ENCODE results near the gene TCTN2. TPM values are rescaled to one million over a fixed set of nuclear protein-coding genes. Genes with fewer than 3 reads are reported as not detected.

TCTN2 gene
- total RNA-seq, 1 experiment from 2014 or later = 12.1 TPM

DNA sequence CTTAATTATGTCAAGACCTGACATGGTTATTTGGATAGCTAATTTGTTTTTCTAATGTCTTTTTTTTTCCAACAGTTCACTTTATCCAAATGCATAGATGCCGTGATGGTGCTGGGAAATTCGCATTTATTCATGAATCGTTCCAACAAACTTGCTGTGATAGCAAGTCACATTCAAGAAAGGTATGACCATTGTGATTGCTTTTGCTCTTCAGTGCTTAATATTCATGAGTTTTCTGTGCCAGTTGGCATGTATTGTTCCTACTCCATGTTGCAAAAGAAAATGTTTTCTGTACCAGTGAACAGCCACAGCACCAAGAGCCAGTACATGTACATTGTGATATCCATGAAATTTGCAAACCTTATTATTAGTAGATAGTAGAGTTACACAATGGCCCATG is 25.5 kb upstream of the TCTN2 start (continued):
- TF ChIP-seq CTCF (IDR thresholded peaks at IDR 0.05 in 2 of 3, conservative IDR thresholded peaks at IDR 0.05 in 1 of 3; ENCODE audit: borderline replicate concordance in 1 of 3, insufficient read depth in 1 of 3, low read depth in 2 of 3, low read length in 2 of 3) (no peak), ZFX (IDR thresholded peaks at IDR 0.05) (no peak), ELF1 (IDR thresholded peaks at IDR 0.05; ENCODE audit: borderline replicate concordance, low read depth) (no peak), EZH2phosphoT487 (IDR thresholded peaks at IDR 0.05; ENCODE audit: borderline replicate concordance) (no peak), ZNF274 (IDR thresholded peaks at IDR 0.05; ENCODE audit: low read depth, low read length) (no peak), FOSL1 (IDR thresholded peaks at IDR 0.05; ENCODE audit: low read depth) (no peak)

GRCh38 chr12:123645878-123646277 is 25.0 kb upstream of the TCTN2 start:
- ChIA-PET POLR2A (no interaction called here), CTCF (no interaction called here), RAD21 (ENCODE audit: low non-redundant PET in 1 of 2, low total read pairs in 2 of 2, uncharacterized antibody in 2 of 2, unreplicated experiment in 2 of 2) (no interaction called here)
- DNase-seq (ENCODE audit: low read depth, low spot score) (no peak), ATAC-seq (no peak)
- H3K9me3 ChIP-seq (ENCODE audit: control insufficient read depth in 1 of 2, insufficient read depth in 1 of 2, low read depth in 1 of 2, low read length in 2 of 2) = no peaks in the 10 kb centered on the region
- H3K27me3 ChIP-seq (ENCODE audit: insufficient read depth, low read length) = no peaks in the 10 kb centered on the region
- intact Hi-C loops (cut with micrococcal nuclease) = no loop called here
- no peaks in the 10 kb centered on the region for H3K4me1 ChIP-seq (ENCODE audit: control insufficient read depth in 1 of 2, insufficient read depth in 2 of 2, low read length in 2 of 2)
- no peak overlapping the region for H3K27ac ChIP-seq (ENCODE audit: low read depth, low read length)
- H2AFZ ChIP-seq (ENCODE audit: low read depth, low read length, poor library complexity, severe bottlenecking) = no peak overlapping the region
- no peak overlapping the region for H3K4me3 ChIP-seq (replicated peaks in 1 of 2; ENCODE audit: low read depth in 1 of 2, low read length in 2 of 2)
- BruUV-seq (replicated peaks) = no TSS peak
- no peaks in the 10 kb centered on the region for H3K9me2 ChIP-seq (ENCODE audit: insufficient read depth)
- no peak overlapping the region for H3K9ac ChIP-seq (ENCODE audit: low read length)
- peaks cover 32 to 60% of the 10 kb centered on the region in 2 experiments; a peak in 3 of 4 replicates for H3K36me3 ChIP-seq (ENCODE audit: control insufficient read depth in 1 of 2, insufficient read depth in 2 of 2, low read length in 2 of 2)
- H3K79me2 ChIP-seq (ENCODE audit: insufficient read depth, low read length) = peaks cover 56% of the 10 kb centered on the region
- no peak overlapping the region for H3K4me2 ChIP-seq (ENCODE audit: low read length)
- no peak for TF ChIP-seq CEBPB (IDR thresholded peaks at IDR 0.05; ENCODE audit: low read depth)
- no peaks in the 10 kb centered on the region for H4K20me1 ChIP-seq (ENCODE audit: insufficient read depth)

GRCh38 chr12:123648401-123648800 is 22.5 kb upstream of the TCTN2 start:
- TF ChIP-seq POLR2A (IDR thresholded peaks at IDR 0.05; ENCODE audit: borderline replicate concordance, extremely low read depth, insufficient read depth, insufficient read length) (no peak), FOSL1 (IDR thresholded peaks at IDR 0.05; ENCODE audit: low read depth) (no peak), ZNF274 (IDR thresholded peaks at IDR 0.05; ENCODE audit: low read depth, low read length) (no peak), EZH2 (IDR thresholded peaks at IDR 0.05) (no peak), POLR2AphosphoS5 (IDR thresholded peaks at IDR 0.05; ENCODE audit: low read depth, low read length) (no peak), RAD21 (IDR thresholded peaks at IDR 0.05; ENCODE audit: low read depth) (no peak), TCF7L2 (IDR thresholded peaks at IDR 0.05; ENCODE audit: borderline replicate concordance, extremely low read depth, insufficient read depth, insufficient read length) (no peak), YY1 (IDR thresholded peaks at IDR 0.05; ENCODE audit: extremely low read depth, insufficient replicate concordance, low read depth, low read length) (no peak), EGR1 (IDR thresholded peaks at IDR 0.05; ENCODE audit: low read depth) (no peak), ZFX (IDR thresholded peaks at IDR 0.05) (no peak), SRF (IDR thresholded peaks at IDR 0.05; ENCODE audit: low read depth) (no peak)
- TF ChIP-seq, protein P1, sequence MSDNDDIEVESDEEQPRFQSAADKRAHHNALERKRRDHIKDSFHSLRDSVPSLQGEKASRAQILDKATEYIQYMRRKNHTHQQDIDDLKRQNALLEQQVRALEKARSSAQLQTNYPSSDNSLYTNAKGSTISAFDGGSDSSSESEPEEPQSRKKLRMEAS (IDR thresholded peaks at IDR 0.05) = no peak
- TF ChIP-seq, protein P2, sequence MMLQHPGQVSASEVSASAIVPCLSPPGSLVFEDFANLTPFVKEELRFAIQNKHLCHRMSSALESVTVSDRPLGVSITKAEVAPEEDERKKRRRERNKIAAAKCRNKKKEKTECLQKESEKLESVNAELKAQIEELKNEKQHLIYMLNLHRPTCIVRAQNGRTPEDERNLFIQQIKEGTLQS (IDR thresholded peaks at IDR 0.05) = no peak
- DNase-seq (ENCODE audit: low read depth, low spot score) (no peak), ATAC-seq (no peak)
- no peaks in the 10 kb centered on the region for H3K27me3 ChIP-seq (ENCODE audit: insufficient read depth, low read length)
- no peaks in the 10 kb centered on the region for H3K4me1 ChIP-seq (ENCODE audit: control insufficient read depth in 1 of 2, insufficient read depth in 2 of 2, low read length in 2 of 2)
- H3K4me2 ChIP-seq (ENCODE audit: low read length) = no peak overlapping the region
- intact Hi-C loops (cut with micrococcal nuclease) = no loop called here
- BruUV-seq (replicated peaks) = TSS peak; percentile 3
- peaks cover 41% of the 10 kb centered on the region for H3K79me2 ChIP-seq (ENCODE audit: insufficient read depth, low read length)
- ChIA-PET RAD21 (ENCODE audit: low non-redundant PET in 1 of 2, low total read pairs in 2 of 2, uncharacterized antibody in 2 of 2, unreplicated experiment in 2 of 2) (no interaction called here), CTCF (no interaction called here), POLR2A (no interaction called here)
- H4K20me1 ChIP-seq (ENCODE audit: insufficient read depth) = no peaks in the 10 kb centered on the region
- H3K36me3 ChIP-seq (ENCODE audit: control insufficient read depth in 1 of 2, insufficient read depth in 2 of 2, low read length in 2 of 2) = peaks cover 44 to 50% of the 10 kb centered on the region in 2 experiments; a peak in 3 of 4 replicates
- no peak overlapping the region for H3K4me3 ChIP-seq (replicated peaks in 1 of 2; ENCODE audit: low read depth in 1 of 2, low read length in 2 of 2)
- no peak overlapping the region for H2AFZ ChIP-seq (ENCODE audit: low read depth, low read length, poor library complexity, severe bottlenecking)
- H3K27ac ChIP-seq (ENCODE audit: low read depth, low read length) = no peak overlapping the region
- no peaks in the 10 kb centered on the region for H3K9me3 ChIP-seq (ENCODE audit: control insufficient read depth in 1 of 2, insufficient read depth in 1 of 2, low read depth in 1 of 2, low read length in 2 of 2)
- no peak overlapping the region for H3K9ac ChIP-seq (ENCODE audit: low read length)
- no peaks in the 10 kb centered on the region for H3K9me2 ChIP-seq (ENCODE audit: insufficient read depth)

Measured in HCT116 (cell line).